Left colon (tissue), 2 donors: ENCODE data around the gene HNRNPUL1. TPM values are rescaled to one million over a fixed set of nuclear protein-coding genes. Genes with fewer than 3 reads are reported as not detected.

Experiments used
- ATAC-seq: fragments of 200-7000 bp; cut with Tn5 transposase; one replicate; pipeline ENCODE4 v1.9.1; 2020; ENCODE audit warnings: mild to moderate bottlenecking, moderate library complexity
- DNase-seq, 2 donors: peaks; one replicate each; pipeline ENCODE4 v3.0.0-alpha.2; 2020
- intact Hi-C, 2 donors: fragments of 100-400 bp; cut with DNase I in 1 of 2; cut with micrococcal nuclease in 1 of 2; formaldehyde crosslinking; loops; one replicate each; pipeline versions ENCODE4 v1.11.2 to v1.14.0; 2022; cut with DNase I, micrococcal nuclease
- total RNA-seq, 2 donors: library from RNA; stranded (reverse); fragmentation: NEBNext Ultra II Directional; extraction: Animal tissue kit (Norgen Biotek cat#: 25700); gene quantifications; one replicate each; pipeline ENCODE4 v1.2.1, GENCODE V29; 2021
- donor health status: DM: no; HTN: no; CAD: no.
- donor health status: DM: yes; HTN: yes; CAD: no.

Gene HNRNPUL1
- total RNA-seq, 2 donors from 2014 or later = 162 to 172 TPM

- ATAC-seq (no peak), DNase-seq (no peak)
- intact Hi-C loops = loop anchor here in 1 of 2 donors (10.0 kb wide), 1 partner anchor 96 kb away; no protein-coding TSS in a partner anchor
Observed at GRCh38 chr19:41300555-41300954, 36.4 kb downstream of the HNRNPUL1 start.

- intact Hi-C loops = loop anchor here in 1 of 2 donors (10.0 kb wide), 1 partner anchor 98 kb away; no protein-coding TSS in a partner anchor
- ATAC-seq = no peak
- DNase-seq = peak; percentile 43 to 47
Observed at GRCh38 chr19:41302624-41303351, 38.6 kb downstream of the HNRNPUL1 start.

- no peak for DNase-seq
- no peak for ATAC-seq
- intact Hi-C loops = loop anchor here in 1 of 2 donors (10.0 kb wide), 1 partner anchor 99 kb away; no protein-coding TSS in a partner anchor
Observed at GRCh38 chr19:41303954-41304353, 39.8 kb downstream of the HNRNPUL1 start.

- intact Hi-C loops = loop anchor here in 1 of 2 donors (10.0 kb wide), 1 partner anchor 100 kb away; no protein-coding TSS in a partner anchor
- DNase-seq = no peak
- no peak for ATAC-seq
Observed at GRCh38 chr19:41304706-41305483, 40.7 kb downstream of the HNRNPUL1 start.

GRCh38 chr19:41305927-41306793, 42.0 kb downstream of the HNRNPUL1 start:
- intact Hi-C loops = loop anchor here in 1 of 2 donors (10.0 kb wide), 1 partner anchor 101 kb away; no protein-coding TSS in a partner anchor
- ATAC-seq (no peak), DNase-seq (no peak)

GRCh38 chr19:41307090-41307875, 43.1 kb downstream of the HNRNPUL1 start:
- intact Hi-C loops = loop anchor here in 1 of 2 donors (10.0 kb wide), 1 partner anchor 102 kb away; no protein-coding TSS in a partner anchor
- ATAC-seq (no peak), DNase-seq (no peak)

GRCh38 chr19:41307954-41308449, 43.8 kb downstream of the HNRNPUL1 start:
- intact Hi-C loops = loop anchor here in 1 of 2 donors (10.0 kb wide), 1 partner anchor 103 kb away; no protein-coding TSS in a partner anchor
- DNase-seq = no peak

GRCh38 chr19:41308450-41309179, 44.4 kb downstream of the HNRNPUL1 start:
- intact Hi-C loops = loop anchor here in 1 of 2 donors (10.0 kb wide), 1 partner anchor 104 kb away; no protein-coding TSS in a partner anchor

More at GRCh38 chr19:41307954-41308449, 43.8 kb downstream of the HNRNPUL1 start:
- no peak for ATAC-seq

GRCh38 chr19:41309180-41310032, 45.2 kb downstream of the HNRNPUL1 start:
- intact Hi-C loops = loop anchor here in 1 of 2 donors (10.0 kb wide), 1 partner anchor 105 kb away; no protein-coding TSS in a partner anchor
- DNase-seq (peak in 1 of 2 donors; percentile 42), ATAC-seq (peak; percentile 63)

More at GRCh38 chr19:41308450-41309179, 44.4 kb downstream of the HNRNPUL1 start:
- peak; percentile 54 for ATAC-seq
- peak; percentile 86 to 96 for DNase-seq

GRCh38 chr19:41310033-41310831, 46.1 kb downstream of the HNRNPUL1 start, which contains the start of gene CCDC97:
Gene CCDC97, plus strand, starts transcription at chr19:41310172. Its CDS starts 139 bp downstream, at chr19:41310311.
- ATAC-seq = peak; percentile 82
- peak; percentile 83 to 88 for DNase-seq
- intact Hi-C loops = no loop called here

- no peak for DNase-seq
- no peak for ATAC-seq
- intact Hi-C loops = no loop called here
Observed at GRCh38 chr19:41311072-41311471, 46.9 kb downstream of the HNRNPUL1 start.

- ATAC-seq (no peak), DNase-seq (no peak)
- intact Hi-C loops = no loop called here
Observed at GRCh38 chr19:41311613-41312012, 47.4 kb downstream of the HNRNPUL1 start.

- DNase-seq (no peak), ATAC-seq (no peak)
- intact Hi-C loops = no loop called here
Observed at GRCh38 chr19:41316306-41316920, 52.2 kb downstream of the HNRNPUL1 start.

- intact Hi-C loops = no loop called here
- DNase-seq (no peak), ATAC-seq (peak; percentile 24)
Observed at GRCh38 chr19:41318696-41319499, 54.7 kb downstream of the HNRNPUL1 start.
